WTC11 (cell line): ENCODE results near the gene GPX6. TPM values are rescaled to one million over a fixed set of nuclear protein-coding genes. Genes with fewer than 3 reads are reported as not detected.

Experiments used
- ATAC-seq: fragments of 200-7000 bp; cut with Tn5 transposase; 2 replicates; pipeline ENCODE4 v1.10.0; 2021; ENCODE audit warnings: mild to moderate bottlenecking, moderate library complexity
- CTCF ChIA-PET: fragments of 300-600 bp; sonication (Branson Sonifier 250); formaldehyde crosslinking; loops from one replicate; lab custom pipeline; 2021; ENCODE audit warnings: antibody characterized with exemption; lab: Charles Lee
- POLR2A ChIA-PET: fragments of 350-600 bp; sonication (Branson Sonifier 250); formaldehyde crosslinking; loops from one replicate; lab custom pipeline; 2021; ENCODE audit warnings: antibody characterized with exemption; lab: Charles Lee
- DNase-seq: peaks from one replicate; pipeline ENCODE4 v3.0.0; 2021; ENCODE audit warnings: low spot score
- H3K27ac Mint-ChIP-seq: 2 replicates; pipeline ENCODE4 v1.8.0; 2021; ENCODE audit warnings: mixed read lengths
- H3K27me3 Mint-ChIP-seq: 2 replicates; pipeline ENCODE4 v1.8.0; 2021; ENCODE audit warnings: low read depth, mild to moderate bottlenecking, moderate library complexity, mixed read lengths
- H3K36me3 Mint-ChIP-seq: 2 replicates; pipeline ENCODE4 v1.8.0; 2021; ENCODE audit warnings: mixed read lengths
- H3K4me1 Mint-ChIP-seq: 2 replicates; pipeline ENCODE4 v1.8.0; 2022; ENCODE audit warnings: mixed read lengths
- H3K4me3 Mint-ChIP-seq: 2 replicates; pipeline ENCODE4 v1.8.0; 2021; ENCODE audit warnings: mild to moderate bottlenecking, moderate library complexity, mixed read lengths
- H3K9me3 Mint-ChIP-seq: 2 replicates; pipeline ENCODE4 v1.8.0; 2021; ENCODE audit warnings: mixed read lengths
- ARID4B ChIP-seq: sonication (generic); formaldehyde crosslinking; IDR thresholded peaks from 2 replicates; pipeline ENCODE4 v1.8.0; 2023; ENCODE audit warnings: missing genetic modification reagents, mild to moderate bottlenecking, borderline replicate concordance
- ATF1 ChIP-seq: sonication (generic); formaldehyde crosslinking; IDR thresholded peaks from 2 replicates; pipeline ENCODE4 v1.8.1; 2023; ENCODE audit warnings: mild to moderate bottlenecking, moderate library complexity, missing genetic modification reagents
- ATF6 ChIP-seq: sonication (generic); formaldehyde crosslinking; IDR thresholded peaks from 2 replicates; pipeline ENCODE4 v1.8.1; 2023; ENCODE audit warnings: mild to moderate bottlenecking, missing genetic modification reagents
- CBFB ChIP-seq: sonication (generic); formaldehyde crosslinking; IDR thresholded peaks from 2 replicates; pipeline ENCODE4 v1.8.1; 2022; ENCODE audit warnings: mild to moderate bottlenecking, low read depth, missing genetic modification reagents
- CDX4 ChIP-seq: fragments of 250-450 bp; sonication (Bioruptor Pico); IDR thresholded peaks from 2 replicates; pipeline ENCODE4 v1.9.0; 2021; ENCODE audit warnings: moderate library complexity, mild to moderate bottlenecking, inconsistent platforms, borderline replicate concordance
- CTCF ChIP-seq: fragments of 200-600 bp; IDR thresholded peaks from 2 replicates; pipeline ENCODE4 v1.8.0; 2022; ENCODE audit warnings: antibody characterized with exemption
- ESRRA ChIP-seq: sonication (generic); formaldehyde crosslinking; IDR thresholded peaks from 2 replicates; pipeline ENCODE4 v1.8.1; 2022; ENCODE audit warnings: mild to moderate bottlenecking, missing genetic modification reagents, borderline replicate concordance
- FOXJ3 ChIP-seq: sonication (generic); formaldehyde crosslinking; IDR thresholded peaks from 2 replicates; pipeline ENCODE4 v1.9.0; 2021; ENCODE audit warnings: missing genetic modification reagents, mild to moderate bottlenecking, borderline replicate concordance
- FOXP1 ChIP-seq: sonication (generic); formaldehyde crosslinking; IDR thresholded peaks from 2 replicates; pipeline ENCODE4 v1.8.0; 2022; ENCODE audit warnings: missing genetic modification reagents, mild to moderate bottlenecking, moderate library complexity, borderline replicate concordance
- IRF1 ChIP-seq: sonication (generic); formaldehyde crosslinking; IDR thresholded peaks from 2 replicates; pipeline ENCODE4 v1.8.0; 2023; ENCODE audit warnings: missing genetic modification reagents
- MXD4 ChIP-seq: fragments of 250-450 bp; sonication (Bioruptor Pico); IDR thresholded peaks from 2 replicates; pipeline ENCODE4 v1.8.0; 2021; ENCODE audit warnings: mild to moderate bottlenecking, moderate library complexity, borderline replicate concordance
- PRRX2 ChIP-seq: fragments of 250-450 bp; sonication (Bioruptor Pico); IDR thresholded peaks from 2 replicates; pipeline ENCODE4 v1.8.0; 2021; ENCODE audit warnings: mild to moderate bottlenecking
- STAT6 ChIP-seq: sonication (generic); formaldehyde crosslinking; conservative IDR thresholded peaks from 2 replicates; pipeline ENCODE4 v1.8.1; 2023; ENCODE audit warnings: mild to moderate bottlenecking, low read depth, missing genetic modification reagents, moderate library complexity
- TCF7 ChIP-seq: sonication (generic); formaldehyde crosslinking; IDR thresholded peaks from 2 replicates; pipeline ENCODE4 v1.8.0; 2022; ENCODE audit warnings: mild to moderate bottlenecking, low read depth, missing genetic modification reagents, moderate library complexity
- USF2 ChIP-seq: sonication (generic); formaldehyde crosslinking; IDR thresholded peaks from 2 replicates; pipeline ENCODE4 v1.8.1; 2023; ENCODE audit warnings: mild to moderate bottlenecking, missing genetic modification reagents, moderate library complexity
- ZBTB21 ChIP-seq: sonication (generic); formaldehyde crosslinking; IDR thresholded peaks from 2 replicates; pipeline ENCODE4 v1.8.1; 2023; ENCODE audit warnings: mild to moderate bottlenecking, missing genetic modification reagents, borderline replicate concordance
- ZNF281 ChIP-seq: sonication (generic); formaldehyde crosslinking; IDR thresholded peaks from 2 replicates; pipeline ENCODE4 v1.8.0; 2023; ENCODE audit warnings: mild to moderate bottlenecking, missing genetic modification reagents
- ZNF396 ChIP-seq: fragments of 250-450 bp; sonication (Bioruptor Pico); IDR thresholded peaks from 2 replicates; pipeline ENCODE4 v1.8.0; 2021; ENCODE audit warnings: mild to moderate bottlenecking, moderate library complexity, borderline replicate concordance
- ZSCAN18 ChIP-seq: fragments of 250-450 bp; sonication (Bioruptor Pico); IDR thresholded peaks from 2 replicates; pipeline ENCODE4 v2.1.2; 2022; ENCODE audit warnings: mild to moderate bottlenecking, moderate library complexity
- total RNA-seq: library from RNA; stranded (reverse); gene quantifications from 3 replicates; pipeline ENCODE4 v1.2.3, GENCODE V29; 2021

The GPX6 gene
- total RNA-seq, 1 experiment from 2014 or later: not detected

- Mint-ChIP-seq H3K4me3 (no peak overlapping the region), H3K36me3 (peaks cover 9% of the 10 kb centered on the region), H3K9me3 (peaks cover 19% of the 10 kb centered on the region), H3K4me1 (peaks cover 2% of the 10 kb centered on the region; the same call in 1 of the 2 replicates), H3K27ac (no peak overlapping the region), H3K27me3 (peaks cover 24% of the 10 kb centered on the region)
- no peak for DNase-seq
- ATAC-seq: no peak
- POLR2A ChIA-PET: interaction anchor here (0.6 kb wide), 1 partner anchor 121 kb away, joined by 3 read pairs; no protein-coding TSS in a partner anchor
- CTCF ChIA-PET: interaction anchor here (1.2 kb wide), 1 partner anchor 21 kb away, joined by 4 read pairs; no protein-coding TSS in a partner anchor
- no peak for TF ChIP-seq ZSCAN18 (CRISPR knock-in tag)
- no peak for TF ChIP-seq TCF7 (CRISPR knock-in tag)
- no peak for TF ChIP-seq FOXJ3 (CRISPR knock-in tag)
- no peak for TF ChIP-seq CTCF
- no peak for TF ChIP-seq STAT6 (CRISPR knock-in tag)
- no peak for TF ChIP-seq USF2 (CRISPR knock-in tag)
- TF ChIP-seq ZBTB21 (CRISPR knock-in tag): no peak
- no peak for TF ChIP-seq PRRX2 (CRISPR knock-in tag)
- TF ChIP-seq CBFB (CRISPR knock-in tag): no peak
- no peak for TF ChIP-seq ESRRA
- no peak for TF ChIP-seq ATF1 (CRISPR knock-in tag)
- no peak for TF ChIP-seq ATF6 (CRISPR knock-in tag)
- TF ChIP-seq FOXP1 (CRISPR knock-in tag): no peak
- TF ChIP-seq CDX4 (CRISPR knock-in tag): no peak
- TF ChIP-seq MXD4: no peak
- no peak for TF ChIP-seq IRF1 (CRISPR knock-in tag)
- TF ChIP-seq ARID4B (CRISPR knock-in tag): no peak
- TF ChIP-seq ZNF396 (CRISPR knock-in tag): no peak
- no peak for TF ChIP-seq ZNF281
Observed at GRCh38 chr6:28468056-28468455, 47.5 kb downstream of the GPX6 start.
